ENCODE data around the gene RBMS3. TPM values are rescaled to one million over a fixed set of nuclear protein-coding genes. Genes with fewer than 3 reads are reported as not detected.

RBMS3 gene
- total and polyA plus RNA-seq, 2 donors = 12.8 to 19.9 TPM

- WGBS = 97% methylated on average over 2 of the region's 2 CpGs
- Histone ChIP-seq H3K9me3 (ENCODE audit: control insufficient read depth in 2 of 2, insufficient read depth in 1 of 2, low read length in 1 of 2) (no peaks in the 10 kb centered on the region), H3K4me3 (ENCODE audit: low read length in 2 of 2) (no peak overlapping the region), H3K27me3 (ENCODE audit: control insufficient read depth in 2 of 2, insufficient read depth in 1 of 2, low read length in 1 of 2) (no peaks in the 10 kb centered on the region), H3K36me3 (ENCODE audit: control insufficient read depth in 2 of 2, insufficient read depth in 2 of 2, low read length in 1 of 2) (no peaks in the 10 kb centered on the region), H3K27ac (ENCODE audit: low read depth in 1 of 2, low read length in 1 of 2) (no peak overlapping the region), H3K4me1 (ENCODE audit: control insufficient read depth in 2 of 2, insufficient read depth in 2 of 2, low read length in 2 of 2) (no peaks in the 10 kb centered on the region)
- DNase-seq (ENCODE audit: low read depth in 6 of 9, low spot score in 9 of 9) = no peak
Measured at GRCh38 chr3:29716213-29716612, 435.3 kb downstream of the RBMS3 start.

- no peaks in the 10 kb centered on the region for H3K36me3 ChIP-seq (ENCODE audit: control insufficient read depth in 2 of 2, insufficient read depth in 2 of 2, low read length in 1 of 2)
- no peaks in the 10 kb centered on the region for H3K9me3 ChIP-seq (ENCODE audit: control insufficient read depth in 2 of 2, insufficient read depth in 1 of 2, low read length in 1 of 2)
- WGBS = 90% methylated on average over 3 of the region's 3 CpGs
- no peak for DNase-seq (ENCODE audit: low read depth in 6 of 9, low spot score in 9 of 9)
- H3K4me3 ChIP-seq (ENCODE audit: low read length in 2 of 2) = no peak overlapping the region
- no peaks in the 10 kb centered on the region for H3K4me1 ChIP-seq (ENCODE audit: control insufficient read depth in 2 of 2, insufficient read depth in 2 of 2, low read length in 2 of 2)
- H3K27ac ChIP-seq (ENCODE audit: low read depth in 1 of 2, low read length in 1 of 2) = no peak overlapping the region
- H3K27me3 ChIP-seq (ENCODE audit: control insufficient read depth in 2 of 2, insufficient read depth in 1 of 2, low read length in 1 of 2) = no peaks in the 10 kb centered on the region
Measured at GRCh38 chr3:29718661-29719065, 437.8 kb downstream of the RBMS3 start.

- Histone ChIP-seq H3K4me1 (ENCODE audit: control insufficient read depth in 2 of 2, insufficient read depth in 2 of 2, low read length in 2 of 2) (no peaks in the 10 kb centered on the region), H3K27me3 (ENCODE audit: control insufficient read depth in 2 of 2, insufficient read depth in 1 of 2, low read length in 1 of 2) (no peaks in the 10 kb centered on the region), H3K36me3 (ENCODE audit: control insufficient read depth in 2 of 2, insufficient read depth in 2 of 2, low read length in 1 of 2) (no peaks in the 10 kb centered on the region), H3K9me3 (ENCODE audit: control insufficient read depth in 2 of 2, insufficient read depth in 1 of 2, low read length in 1 of 2) (no peaks in the 10 kb centered on the region), H3K27ac (ENCODE audit: low read depth in 1 of 2, low read length in 1 of 2) (no peak overlapping the region), H3K4me3 (ENCODE audit: low read length in 2 of 2) (no peak overlapping the region)
- 96% methylated on average over 3 of the region's 3 CpGs for WGBS
- no peak for DNase-seq (ENCODE audit: low read depth in 6 of 9, low spot score in 9 of 9)
Measured at GRCh38 chr3:29720665-29721064, 439.8 kb downstream of the RBMS3 start.

- WGBS = 90% methylated on average over 2 of the region's 2 CpGs
- H3K4me1 ChIP-seq (ENCODE audit: control insufficient read depth in 2 of 2, insufficient read depth in 2 of 2, low read length in 2 of 2) = no peaks in the 10 kb centered on the region
- no peaks in the 10 kb centered on the region for H3K9me3 ChIP-seq (ENCODE audit: control insufficient read depth in 2 of 2, insufficient read depth in 1 of 2, low read length in 1 of 2)
- no peak overlapping the region for H3K27ac ChIP-seq (ENCODE audit: low read depth in 1 of 2, low read length in 1 of 2)
- H3K36me3 ChIP-seq (ENCODE audit: control insufficient read depth in 2 of 2, insufficient read depth in 2 of 2, low read length in 1 of 2) = no peaks in the 10 kb centered on the region
- H3K27me3 ChIP-seq (ENCODE audit: control insufficient read depth in 2 of 2, insufficient read depth in 1 of 2, low read length in 1 of 2) = no peaks in the 10 kb centered on the region
- no peak overlapping the region for H3K4me3 ChIP-seq (ENCODE audit: low read length in 2 of 2)
- DNase-seq (ENCODE audit: low read depth in 6 of 9, low spot score in 9 of 9) = no peak
Measured at GRCh38 chr3:29721789-29722188, 440.9 kb downstream of the RBMS3 start.

GRCh38 chr3:29731050-29731449 lies 450.2 kb downstream of the RBMS3 start:
- 95% methylated on average over 1 of the region's 1 CpG for WGBS

GRCh38 chr3:29741231-29741630 lies 460.4 kb downstream of the RBMS3 start:
- Histone ChIP-seq H3K27me3 (ENCODE audit: control insufficient read depth in 2 of 2, insufficient read depth in 1 of 2, low read length in 1 of 2) (no peaks in the 10 kb centered on the region), H3K27ac (ENCODE audit: low read depth in 1 of 2, low read length in 1 of 2) (no peak overlapping the region), H3K9me3 (ENCODE audit: control insufficient read depth in 2 of 2, insufficient read depth in 1 of 2, low read length in 1 of 2) (no peaks in the 10 kb centered on the region), H3K4me1 (ENCODE audit: control insufficient read depth in 2 of 2, insufficient read depth in 2 of 2, low read length in 2 of 2) (no peaks in the 10 kb centered on the region), H3K36me3 (ENCODE audit: control insufficient read depth in 2 of 2, insufficient read depth in 2 of 2, low read length in 1 of 2) (no peaks in the 10 kb centered on the region), H3K4me3 (ENCODE audit: low read length in 2 of 2) (no peak overlapping the region)
- no peak for DNase-seq (ENCODE audit: low read depth in 6 of 9, low spot score in 9 of 9)
- WGBS = 95% methylated on average over 1 of the region's 1 CpG

More at GRCh38 chr3:29731050-29731449, 450.2 kb downstream of the RBMS3 start:
- Histone ChIP-seq H3K4me1 (ENCODE audit: control insufficient read depth in 2 of 2, insufficient read depth in 2 of 2, low read length in 2 of 2) (no peaks in the 10 kb centered on the region), H3K27me3 (ENCODE audit: control insufficient read depth in 2 of 2, insufficient read depth in 1 of 2, low read length in 1 of 2) (no peaks in the 10 kb centered on the region), H3K27ac (ENCODE audit: low read depth in 1 of 2, low read length in 1 of 2) (no peak overlapping the region), H3K36me3 (ENCODE audit: control insufficient read depth in 2 of 2, insufficient read depth in 2 of 2, low read length in 1 of 2) (no peaks in the 10 kb centered on the region), H3K9me3 (ENCODE audit: control insufficient read depth in 2 of 2, insufficient read depth in 1 of 2, low read length in 1 of 2) (no peaks in the 10 kb centered on the region), H3K4me3 (ENCODE audit: low read length in 2 of 2) (no peak overlapping the region)
- no peak for DNase-seq (ENCODE audit: low read depth in 6 of 9, low spot score in 9 of 9)

- Histone ChIP-seq H3K36me3 (ENCODE audit: control insufficient read depth in 2 of 2, insufficient read depth in 2 of 2, low read length in 1 of 2) (no peaks in the 10 kb centered on the region), H3K27me3 (ENCODE audit: control insufficient read depth in 2 of 2, insufficient read depth in 1 of 2, low read length in 1 of 2) (no peaks in the 10 kb centered on the region), H3K4me1 (ENCODE audit: control insufficient read depth in 2 of 2, insufficient read depth in 2 of 2, low read length in 2 of 2) (no peaks in the 10 kb centered on the region), H3K9me3 (ENCODE audit: control insufficient read depth in 2 of 2, insufficient read depth in 1 of 2, low read length in 1 of 2) (no peaks in the 10 kb centered on the region), H3K27ac (ENCODE audit: low read depth in 1 of 2, low read length in 1 of 2) (no peak overlapping the region), H3K4me3 (ENCODE audit: low read length in 2 of 2) (no peak overlapping the region)
- WGBS = 90% methylated on average over 4 of the region's 4 CpGs
- DNase-seq (ENCODE audit: low read depth in 6 of 9, low spot score in 9 of 9) = no peak
Measured at GRCh38 chr3:29745232-29745870, 464.5 kb downstream of the RBMS3 start.

GRCh38 chr3:29746163-29746760 lies 465.4 kb downstream of the RBMS3 start:
- Histone ChIP-seq H3K9me3 (ENCODE audit: control insufficient read depth in 2 of 2, insufficient read depth in 1 of 2, low read length in 1 of 2) (no peaks in the 10 kb centered on the region), H3K27me3 (ENCODE audit: control insufficient read depth in 2 of 2, insufficient read depth in 1 of 2, low read length in 1 of 2) (no peaks in the 10 kb centered on the region), H3K4me1 (ENCODE audit: control insufficient read depth in 2 of 2, insufficient read depth in 2 of 2, low read length in 2 of 2) (no peaks in the 10 kb centered on the region), H3K27ac (ENCODE audit: low read depth in 1 of 2, low read length in 1 of 2) (no peak overlapping the region), H3K36me3 (ENCODE audit: control insufficient read depth in 2 of 2, insufficient read depth in 2 of 2, low read length in 1 of 2) (no peaks in the 10 kb centered on the region), H3K4me3 (ENCODE audit: low read length in 2 of 2) (no peak overlapping the region)
- 80% methylated on average over 2 of the region's 2 CpGs for WGBS
- DNase-seq (ENCODE audit: low read depth in 6 of 9, low spot score in 9 of 9) = no peak

GRCh38 chr3:29747991-29748390 lies 467.1 kb downstream of the RBMS3 start:
- no peaks in the 10 kb centered on the region for H3K9me3 ChIP-seq (ENCODE audit: control insufficient read depth in 2 of 2, insufficient read depth in 1 of 2, low read length in 1 of 2)
- no peak overlapping the region for H3K27ac ChIP-seq (ENCODE audit: low read depth in 1 of 2, low read length in 1 of 2)
- no peaks in the 10 kb centered on the region for H3K27me3 ChIP-seq (ENCODE audit: control insufficient read depth in 2 of 2, insufficient read depth in 1 of 2, low read length in 1 of 2)
- no peak for DNase-seq (ENCODE audit: low read depth in 6 of 9, low spot score in 9 of 9)
- H3K4me1 ChIP-seq (ENCODE audit: control insufficient read depth in 2 of 2, insufficient read depth in 2 of 2, low read length in 2 of 2) = no peaks in the 10 kb centered on the region
- no peaks in the 10 kb centered on the region for H3K36me3 ChIP-seq (ENCODE audit: control insufficient read depth in 2 of 2, insufficient read depth in 2 of 2, low read length in 1 of 2)
- H3K4me3 ChIP-seq (ENCODE audit: low read length in 2 of 2) = no peak overlapping the region
